HG02852 (cell line): ENCODE data around the gene CIB4.
"Not testable (repeated sequence)": the region's sequence is repeated elsewhere in the genome, so short reads cannot be mapped to it uniquely, and the experiment has no call there.

Experiments
- ATAC-seq: cut with Tn5 transposase; IDR thresholded peaks from one replicate; pipeline ENCODE4 v1.9.1; 2021; ENCODE audit warnings: mild to moderate bottlenecking, moderate library complexity; ENCODE audit not compliant: unreplicated experiment

The CIB4 gene

GRCh38 chr2:26668041-26668440, 26.9 kb upstream of the CIB4 start:
- no peak for ATAC-seq

DNA sequence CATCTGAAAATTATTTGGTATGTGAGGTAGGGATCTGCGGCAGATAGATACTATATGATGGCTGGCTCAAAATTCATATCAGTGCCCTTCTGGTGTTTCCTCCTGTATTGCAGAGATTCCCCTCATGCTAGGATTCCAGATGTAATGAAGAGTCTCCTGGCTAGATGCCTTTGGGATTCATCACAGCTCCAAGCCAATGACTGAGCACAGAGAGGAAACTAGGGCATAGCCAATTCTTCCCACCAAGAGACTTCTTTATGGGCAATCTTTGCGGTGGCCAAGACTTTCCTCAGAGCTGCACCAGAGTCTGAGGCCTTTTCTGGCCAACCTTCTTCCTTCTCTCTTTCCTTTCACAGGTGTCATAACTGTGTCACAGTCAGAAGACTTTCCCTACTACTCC, 25.5 kb upstream of the CIB4 start:
- no peak for ATAC-seq

- ATAC-seq: not testable (repeated sequence)
These were observed 24.1 kb upstream of the CIB4 start for GRCh38 chr2:26665296-26665695.

DNA sequence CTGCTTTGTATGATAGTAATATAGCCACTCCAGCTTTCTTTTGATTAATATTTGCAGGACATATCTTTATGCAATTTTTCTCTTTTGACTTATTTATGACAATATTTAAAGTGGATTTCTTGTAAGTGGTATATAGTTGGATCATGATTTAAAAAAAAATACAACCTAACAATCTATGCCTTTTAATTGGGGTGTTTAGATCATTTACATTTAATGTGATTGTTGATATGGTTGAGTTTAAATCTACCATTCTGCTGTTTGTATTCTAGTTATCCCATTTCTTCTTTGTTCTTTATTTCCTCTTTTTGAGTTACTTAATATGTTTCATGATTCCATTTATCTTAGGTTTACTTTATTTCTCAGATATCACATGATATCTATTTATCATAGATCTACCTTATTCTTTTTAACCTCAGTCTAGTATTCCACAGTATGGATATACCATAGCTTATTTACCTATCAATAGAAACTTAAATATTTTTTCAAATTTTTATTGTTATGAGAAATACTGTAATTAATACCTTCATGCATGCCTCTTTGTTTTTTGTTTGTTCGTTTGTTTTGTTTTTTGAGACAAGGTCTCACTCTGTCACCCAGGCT, 19.3 kb upstream of the CIB4 start:
- no peak for ATAC-seq

- no peak for ATAC-seq
These were observed 17.7 kb upstream of the CIB4 start for GRCh38 chr2:26658691-26659346.

DNA sequence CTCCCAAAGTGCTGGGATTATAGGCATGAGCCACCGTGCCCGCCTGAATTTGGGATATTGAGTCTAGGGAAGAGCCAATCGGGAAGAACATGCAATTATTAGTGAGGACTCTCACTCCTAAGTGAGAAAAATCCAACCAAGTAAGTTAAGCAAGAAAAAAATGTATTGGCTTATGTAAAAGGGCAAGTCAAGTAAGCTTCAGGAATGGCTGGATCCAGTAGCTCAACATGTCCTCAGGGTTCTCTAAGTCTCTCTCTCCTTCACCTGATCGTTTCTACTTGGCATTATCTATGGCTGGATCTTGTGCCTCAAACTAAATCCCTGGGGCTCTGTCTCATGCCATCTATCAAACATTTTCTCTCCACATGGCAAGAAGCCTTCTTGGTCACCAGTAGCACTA, 16.1 kb upstream of the CIB4 start:
- ATAC-seq: no peak

GRCh38 chr2:26655611-26656195, 14.5 kb upstream of the CIB4 start:
- no peak for ATAC-seq

- ATAC-seq: not testable (repeated sequence)
These were observed 14.0 kb upstream of the CIB4 start for GRCh38 chr2:26655120-26655519.

DNA sequence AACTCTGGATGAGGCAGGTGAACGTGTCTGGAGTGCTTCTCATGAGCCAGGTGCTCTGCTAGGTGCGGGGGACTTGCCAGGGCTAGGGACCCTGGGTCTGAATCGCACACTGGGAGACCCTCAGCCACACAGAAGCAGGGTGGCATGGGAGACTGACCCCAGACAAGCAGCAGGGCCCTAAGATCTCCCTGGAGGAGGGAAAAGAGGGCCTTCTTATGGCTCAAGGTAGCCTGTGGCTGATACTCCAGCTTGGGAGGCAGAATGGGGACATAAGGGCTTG, 12.8 kb upstream of the CIB4 start:
- ATAC-seq: no peak

DNA sequence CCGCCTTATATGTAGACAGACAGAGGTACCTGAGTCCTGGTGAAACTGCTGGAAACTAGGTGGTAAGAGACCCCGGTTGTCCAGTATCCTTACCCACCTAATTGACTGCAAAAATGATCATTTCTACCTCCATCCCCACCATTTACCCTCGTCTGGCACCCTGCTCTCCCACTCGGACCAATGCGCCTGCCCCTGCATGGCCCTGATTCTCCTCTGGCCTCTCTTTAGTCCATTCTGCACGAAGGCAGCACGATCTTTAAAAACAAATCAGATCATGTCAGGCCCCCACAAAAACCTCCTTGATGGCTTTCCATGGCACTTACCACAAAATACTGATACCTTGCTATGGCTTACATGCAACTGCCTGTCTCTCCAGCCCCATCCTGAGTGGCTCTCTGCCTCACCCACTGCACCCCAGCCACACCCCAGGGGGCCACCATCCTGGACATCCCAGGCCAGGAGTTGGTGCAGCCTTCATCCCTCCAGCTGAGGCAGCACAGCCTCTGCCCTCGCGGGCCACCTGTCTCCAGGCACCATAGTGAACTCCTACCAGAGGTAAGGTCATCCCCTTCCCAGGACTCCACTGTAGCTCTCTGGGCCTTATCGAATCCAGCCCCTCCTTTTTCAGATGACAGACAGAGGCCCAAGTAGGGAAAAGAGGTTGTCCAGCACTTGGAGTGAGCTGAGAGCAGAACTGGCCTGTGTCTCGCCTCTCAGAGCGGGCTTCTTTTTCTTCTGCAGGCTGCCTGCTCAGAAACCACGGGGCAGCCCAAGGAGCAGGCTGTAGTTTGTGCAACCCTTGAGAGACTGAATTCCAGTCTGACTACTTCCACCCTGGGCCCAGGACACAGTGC, 12.3 kb upstream of the CIB4 start:
- ATAC-seq: no peak

- no peak for ATAC-seq
These were observed 11.3 kb upstream of the CIB4 start for GRCh38 chr2:26652361-26653041.

DNA sequence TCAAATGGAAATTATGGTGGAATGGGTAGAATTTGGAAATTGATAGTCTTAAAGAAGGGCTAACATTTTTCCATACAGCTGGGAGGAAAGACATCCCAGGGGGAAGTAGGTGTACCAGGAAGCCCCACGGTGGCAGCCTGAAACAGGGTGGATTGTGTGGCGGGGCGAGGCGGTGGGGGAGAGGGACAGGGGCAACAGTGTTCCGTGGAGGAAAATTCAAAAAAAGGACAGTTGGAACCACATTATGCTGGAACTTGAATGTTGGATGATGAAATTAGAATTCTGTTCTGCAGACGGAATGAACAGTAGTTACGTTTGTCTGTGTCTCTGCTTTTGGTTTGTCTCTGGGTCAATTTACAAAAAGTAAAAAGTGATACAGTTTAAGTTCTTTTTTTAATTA, 10.6 kb upstream of the CIB4 start:
- ATAC-seq: no peak

DNA sequence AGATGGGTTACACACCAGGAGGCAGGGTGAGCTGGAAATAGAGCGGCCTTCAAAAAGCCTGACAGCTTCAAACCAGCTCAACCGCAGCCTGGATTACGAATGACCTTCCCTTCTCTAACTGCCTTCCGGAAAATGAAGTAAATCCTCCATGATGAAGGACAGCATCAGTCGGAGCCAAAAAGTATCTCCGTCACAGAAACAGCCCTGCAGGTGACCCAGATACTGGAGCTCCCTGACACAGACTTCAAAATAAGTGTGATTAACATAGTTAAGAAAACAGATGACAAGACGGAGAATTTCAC, 10.3 kb upstream of the CIB4 start:
- ATAC-seq: no peak

GRCh38 chr2:26650713-26651469, 9.7 kb upstream of the CIB4 start:
- no peak for ATAC-seq

DNA sequence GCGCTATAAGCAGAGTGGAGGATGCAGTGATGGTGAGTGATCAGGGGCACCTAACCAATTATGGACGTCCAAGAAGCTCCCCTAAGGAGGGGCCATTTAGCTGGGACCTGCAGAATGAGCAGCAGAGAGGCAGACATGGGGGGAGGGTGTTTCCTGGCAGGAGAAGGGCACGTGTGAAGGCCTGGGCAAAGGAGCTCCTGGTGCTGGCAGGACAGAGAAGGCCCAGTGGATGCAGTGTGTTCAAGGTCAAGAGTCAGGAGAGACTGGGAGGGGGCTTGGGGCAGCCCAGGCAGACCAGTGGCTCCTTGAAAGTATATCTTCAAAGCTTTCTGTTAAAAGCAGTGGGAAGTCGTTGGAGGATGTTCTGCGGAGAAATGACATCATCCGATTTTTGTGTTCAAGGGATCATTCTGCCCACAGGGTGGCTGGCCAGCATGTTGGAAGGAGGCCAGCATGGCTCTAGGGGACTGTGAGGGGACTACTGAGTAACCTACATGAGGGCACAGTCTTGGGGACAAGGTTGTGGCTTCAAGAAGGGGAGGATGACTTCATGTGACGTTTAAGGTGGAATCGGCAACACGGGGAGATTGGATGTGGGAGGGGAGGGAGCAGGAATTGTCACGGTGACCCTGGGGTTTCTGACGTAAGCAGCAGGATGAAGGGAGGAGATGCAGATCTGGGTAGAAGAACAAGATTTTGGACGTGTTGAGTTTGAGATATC, 9.0 kb upstream of the CIB4 start:
- ATAC-seq: no peak

DNA sequence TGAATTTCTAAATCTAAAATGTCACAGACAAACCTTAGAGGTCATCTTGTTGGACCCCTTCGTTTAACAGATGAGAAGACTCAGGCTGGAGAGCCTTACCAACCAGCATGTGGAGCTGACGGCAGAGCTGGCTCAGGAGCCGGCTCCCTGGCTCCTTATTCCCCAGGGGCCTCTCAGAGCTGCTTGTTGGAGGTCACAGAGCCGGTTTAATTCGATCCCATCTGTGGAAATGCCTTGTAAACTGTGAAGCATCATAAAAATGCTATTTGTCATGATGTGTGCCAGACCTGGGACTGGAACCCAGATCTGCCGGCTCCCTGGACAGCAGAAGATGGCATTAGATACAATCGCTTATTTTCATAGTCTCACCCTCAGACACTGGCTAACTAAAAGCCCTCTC, 8.2 kb upstream of the CIB4 start:
- ATAC-seq: no peak

DNA sequence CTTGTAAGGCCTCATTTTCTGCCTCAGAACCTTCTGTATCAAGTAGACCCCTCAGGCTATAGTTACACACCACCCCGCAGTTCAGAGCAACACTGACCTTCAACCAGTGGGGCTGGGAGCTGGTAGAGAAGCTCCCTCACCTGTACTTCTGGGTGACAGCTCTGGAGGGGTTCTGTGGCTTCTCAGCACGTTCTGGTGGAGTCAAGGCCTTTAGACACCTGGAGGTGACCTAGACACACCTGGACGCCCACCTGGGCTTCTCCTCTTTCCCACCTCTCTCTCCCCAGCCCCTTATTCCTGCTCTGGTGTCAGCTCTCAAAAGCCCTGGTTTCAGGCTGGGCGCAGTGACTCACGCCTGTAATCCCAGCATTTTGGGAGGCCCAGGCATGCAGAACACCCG, 7.3 kb upstream of the CIB4 start:
- no peak for ATAC-seq

GRCh38 chr2:26647981-26648380, 6.8 kb upstream of the CIB4 start:
- ATAC-seq: no peak

DNA sequence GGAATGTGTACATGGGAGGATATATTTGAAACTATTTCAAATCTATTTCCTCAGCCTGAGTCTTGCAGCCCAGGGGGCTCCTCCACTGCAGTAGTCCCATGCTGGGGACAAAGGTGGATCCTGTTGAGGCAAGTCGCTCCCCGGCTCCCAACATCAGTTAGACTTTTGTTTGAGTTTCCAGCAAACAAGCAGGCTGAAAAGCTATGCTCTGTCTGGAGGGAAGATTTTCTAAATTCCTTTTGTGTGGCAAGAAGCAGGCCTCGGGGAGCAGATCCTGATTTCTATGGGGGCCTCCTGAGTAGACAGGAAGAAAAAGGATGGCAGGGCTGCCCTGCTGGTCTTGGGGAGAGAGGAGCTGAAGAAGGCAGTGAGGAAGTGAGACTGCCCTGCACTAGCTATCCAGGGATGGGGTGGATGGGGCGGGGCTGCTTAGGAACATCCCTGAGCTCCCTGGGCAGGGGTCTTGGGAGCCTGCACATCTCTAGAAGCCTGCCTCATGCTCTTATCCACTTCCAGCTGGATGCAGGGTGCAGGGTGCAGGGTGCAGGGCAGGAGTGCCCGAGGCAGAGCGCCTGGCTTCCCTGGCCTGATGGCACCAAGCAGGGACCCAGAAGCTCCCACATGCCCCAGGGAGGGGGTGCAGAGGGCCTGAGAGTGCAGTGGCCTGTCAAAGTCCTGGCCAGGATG, 6.0 kb upstream of the CIB4 start:
- ATAC-seq: no peak

DNA sequence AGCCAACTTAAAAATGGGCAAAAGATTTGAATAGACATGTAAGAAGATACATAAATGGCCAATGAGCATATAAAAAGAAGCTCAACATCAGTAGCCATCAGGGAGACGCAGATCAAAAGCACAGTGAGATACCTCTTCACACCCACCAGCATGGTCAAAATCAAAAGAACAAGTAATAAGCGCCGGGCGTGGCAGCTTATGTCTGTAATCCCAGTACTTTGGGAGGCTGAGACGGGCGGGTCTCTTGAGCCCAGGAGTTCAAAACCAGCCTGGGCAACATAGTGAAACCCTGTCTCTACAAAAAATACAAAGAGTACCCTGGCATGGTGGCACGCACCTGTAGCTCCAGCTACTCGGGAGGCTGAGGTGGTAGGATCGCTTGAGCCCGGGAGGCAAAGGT, 4.6 kb upstream of the CIB4 start:
- no peak for ATAC-seq
